GM23248 (cell line): ENCODE results near the gene RASA3. TPM values are rescaled to one million over a fixed set of nuclear protein-coding genes. Genes with fewer than 3 reads are reported as not detected.
"Not testable (repeated sequence)": the region's sequence is repeated elsewhere in the genome, so short reads cannot be mapped to it uniquely, and the experiment has no call there.

Experiments used
- DNase-seq: peaks from one replicate; pipeline ENCODE4 v3.0.0-alpha.2; 2015
- H2AFZ ChIP-seq: fragments of 200-600 bp; sonication (generic); 2 replicates; pipeline ENCODE4 v1.6.1; 2016; ENCODE audit warnings: antibody characterized with exemption
- H3F3A ChIP-seq: fragments of 200-600 bp; sonication (generic); 2 replicates; pipeline ENCODE4 v1.6.1; 2016; ENCODE audit warnings: mild to moderate bottlenecking, antibody characterized with exemption, mixed run types; ENCODE audit not compliant: insufficient read depth
- H3K27ac ChIP-seq: fragments of 200-600 bp; sonication (generic); 2 replicates; pipeline ENCODE4 v1.5.1; 2016; ENCODE audit warnings: mild to moderate bottlenecking
- H3K27me3 ChIP-seq: fragments of 200-600 bp; sonication (generic); replicated peaks from 2 replicates; pipeline ENCODE4 v1.6.1; 2016; ENCODE audit warnings: mild to moderate bottlenecking; ENCODE audit not compliant: insufficient read depth
- H3K36me3 ChIP-seq: fragments of 200-600 bp; sonication (generic); 2 replicates; pipeline ENCODE4 v1.6.1; 2016; ENCODE audit warnings: low read depth, mild to moderate bottlenecking
- H3K4me1 ChIP-seq: fragments of 200-600 bp; sonication (generic); 2 replicates; pipeline ENCODE4 v1.6.1; 2016; ENCODE audit warnings: mild to moderate bottlenecking; ENCODE audit not compliant: insufficient read depth
- H3K4me2 ChIP-seq: fragments of 200-600 bp; sonication (generic); one replicate; pipeline ENCODE4 v1.6.1; 2016; ENCODE audit warnings: mild to moderate bottlenecking; ENCODE audit not compliant: unreplicated experiment
- H3K4me3 ChIP-seq: fragments of 200-600 bp; sonication (generic); 2 replicates; pipeline ENCODE4 v1.5.1; 2016; ENCODE audit warnings: mild to moderate bottlenecking
- H3K79me2 ChIP-seq: fragments of 200-600 bp; sonication (generic); 2 replicates; pipeline ENCODE4 v1.6.1; 2016; ENCODE audit warnings: mild to moderate bottlenecking; ENCODE audit not compliant: insufficient read depth
- H3K9ac ChIP-seq: fragments of 200-600 bp; sonication (generic); 2 replicates; pipeline ENCODE4 v1.6.1; 2016; ENCODE audit warnings: mild to moderate bottlenecking
- H3K9me2 ChIP-seq: fragments of 200-600 bp; sonication (generic); 2 replicates; pipeline ENCODE4 v1.6.1; 2016; ENCODE audit warnings: mixed run types, mild to moderate bottlenecking, moderate library complexity; ENCODE audit not compliant: insufficient read depth
- H3K9me3 ChIP-seq: fragments of 200-600 bp; sonication (generic); one replicate; pipeline ENCODE4 v1.6.1; 2017; ENCODE audit warnings: low read depth
- H4K20me1 ChIP-seq: fragments of 200-600 bp; sonication (generic); 2 replicates; pipeline ENCODE4 v1.6.0; 2016; ENCODE audit not compliant: insufficient read depth
- EZH2 ChIP-seq: fragments of 200-600 bp; sonication (generic); IDR thresholded peaks from 2 replicates; pipeline ENCODE4 v1.6.1; 2018; ENCODE audit warnings: antibody characterized with exemption, mild to moderate bottlenecking; ENCODE audit not compliant: insufficient read depth, poor library complexity, severe bottlenecking
- EZH2phosphoT487 ChIP-seq: fragments of 200-600 bp; sonication (generic); IDR thresholded peaks from 2 replicates; pipeline ENCODE4 v1.6.1; 2018; ENCODE audit warnings: antibody characterized with exemption, moderate library complexity, mild to moderate bottlenecking, low read depth; ENCODE audit not compliant: insufficient read depth
- WGBS, 2 experiments: methylation state at CpG; one replicate each; pipeline ENCODE4 v1.1.6; 2015 to 2017; ENCODE audit warnings: low lambda C conversion rate in 2 of 2, low coverage in 1 of 2; ENCODE audit errors: missing lambda C conversion rate in 2 of 2; 5-methylcytosine and 5-hydroxymethylcytosine counted together
- in situ Hi-C: fragments of 300-500 bp; cut with MboI; formaldehyde crosslinking; loops from 2 replicates; pipeline ENCODE4 v1.15.0; 2020
- polyA plus RNA-seq: library from polyadenylated mRNA; unstranded; fragments of >200 nt; fragmentation: Nextera tagmentation; extraction: Ambion mirVana; gene quantifications from 2 replicates; pipeline ENCODE4 v1.2.1, GENCODE V29; 2016
- total RNA-seq: library from RNA; depleted of rRNA; stranded (reverse); fragments of >200 nt; shearing (Covaris generic); gene quantifications from 2 replicates; pipeline ENCODE4 v1.2.3, GENCODE V29; 2014

Gene RASA3
- total and polyA plus RNA-seq, 2 experiments from 2014 or later, result 34.3 to 36.7 TPM

DNA sequence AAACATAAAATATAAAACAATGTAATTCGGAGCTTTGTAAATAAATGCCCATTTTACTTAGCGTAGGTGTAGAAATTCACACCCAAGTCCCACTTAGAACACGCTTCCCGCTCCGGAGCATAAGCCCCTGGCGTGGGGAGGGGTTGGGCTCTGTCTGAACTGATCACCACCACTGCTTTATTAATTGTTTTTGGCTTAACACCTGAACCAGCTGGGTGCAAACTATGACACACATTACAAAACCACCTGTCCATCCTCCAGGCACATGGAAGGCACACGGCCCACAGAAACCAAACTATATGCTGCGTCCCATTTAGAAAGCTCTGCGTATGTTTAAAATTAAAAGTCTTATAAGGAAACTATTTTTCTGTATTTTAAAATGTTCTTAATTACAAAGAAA is 25.9 kb downstream of the RASA3 start:
- WGBS, 2 experiments, result 93% methylated on average over 9 of the region's 9 CpGs
- H3K9me2 ChIP-seq, result no peaks in the 10 kb centered on the region
- H3K4me1 ChIP-seq, result peaks cover 19% of the 10 kb centered on the region
- H4K20me1 ChIP-seq, result no peaks in the 10 kb centered on the region
- no peaks in the 10 kb centered on the region for H3K36me3 ChIP-seq
- no peak overlapping the region for H3K4me3 ChIP-seq
- no peaks in the 10 kb centered on the region for H3K27me3 ChIP-seq
- TF ChIP-seq EZH2 (no peak), EZH2phosphoT487 (no peak)
- H3F3A ChIP-seq, result peaks cover 8% of the 10 kb centered on the region; the same call in 1 of the 2 replicates
- no peaks in the 10 kb centered on the region for H3K9me3 ChIP-seq
- in situ Hi-C loops, result no loop called here
- no peak overlapping the region for H3K9ac ChIP-seq
- H3K4me2 ChIP-seq, result no peak overlapping the region
- no peak overlapping the region for H2AFZ ChIP-seq
- no peak overlapping the region for H3K27ac ChIP-seq
- DNase-seq, result no peak
- peaks cover 89% of the 10 kb centered on the region for H3K79me2 ChIP-seq

DNA sequence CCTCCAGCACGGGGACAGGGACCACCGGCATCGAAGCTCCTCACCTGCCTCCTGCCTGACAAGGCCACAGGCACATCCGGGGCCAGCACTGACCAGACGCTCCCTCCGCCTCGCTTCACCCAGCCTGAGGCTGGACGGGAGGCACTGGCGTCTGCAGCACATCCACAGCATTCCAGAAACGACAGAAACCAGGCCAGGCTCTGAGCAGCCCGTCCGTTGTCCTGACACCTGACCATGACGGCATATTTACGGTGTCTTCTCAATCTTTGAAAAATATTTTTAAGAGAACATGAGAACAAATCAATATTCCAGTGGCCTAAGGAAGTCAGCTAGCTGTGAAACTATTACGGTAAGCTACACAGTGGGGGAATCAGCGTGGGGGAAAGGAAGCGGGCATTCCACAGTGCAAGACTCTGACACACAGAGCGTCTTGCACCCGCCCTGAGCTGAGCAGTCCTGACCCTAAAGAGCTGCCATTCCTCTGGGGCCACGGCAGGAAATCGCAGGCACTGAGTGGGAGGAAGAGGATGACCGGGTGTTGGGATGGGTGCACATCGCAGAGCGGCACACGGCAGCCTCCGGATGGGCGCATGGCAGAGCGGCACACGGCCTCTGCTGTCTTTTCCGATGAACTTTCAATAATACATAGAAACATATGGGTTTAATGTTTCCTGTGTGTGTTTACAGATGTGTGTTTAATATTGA is 26.8 kb downstream of the RASA3 start:
- Histone ChIP-seq H3K4me1 (peaks cover 16% of the 10 kb centered on the region), H3K27me3 (no peaks in the 10 kb centered on the region), H4K20me1 (no peaks in the 10 kb centered on the region), H3F3A (peaks cover 8% of the 10 kb centered on the region; the same call in 1 of the 2 replicates), H3K36me3 (no peaks in the 10 kb centered on the region), H3K9me2 (no peaks in the 10 kb centered on the region), H2AFZ (no peak overlapping the region), H3K27ac (no peak overlapping the region), H3K4me2 (no peak overlapping the region), H3K4me3 (no peak overlapping the region), H3K9ac (no peak overlapping the region), H3K9me3 (no peaks in the 10 kb centered on the region), H3K79me2 (peaks cover 92% of the 10 kb centered on the region)
- 83 to 84% methylated on average over 30 of the region's 30 CpGs for WGBS, 2 experiments
- in situ Hi-C loops, result no loop called here
- TF ChIP-seq EZH2phosphoT487, result no peak
- no peak for TF ChIP-seq EZH2
- no peak for DNase-seq

DNA sequence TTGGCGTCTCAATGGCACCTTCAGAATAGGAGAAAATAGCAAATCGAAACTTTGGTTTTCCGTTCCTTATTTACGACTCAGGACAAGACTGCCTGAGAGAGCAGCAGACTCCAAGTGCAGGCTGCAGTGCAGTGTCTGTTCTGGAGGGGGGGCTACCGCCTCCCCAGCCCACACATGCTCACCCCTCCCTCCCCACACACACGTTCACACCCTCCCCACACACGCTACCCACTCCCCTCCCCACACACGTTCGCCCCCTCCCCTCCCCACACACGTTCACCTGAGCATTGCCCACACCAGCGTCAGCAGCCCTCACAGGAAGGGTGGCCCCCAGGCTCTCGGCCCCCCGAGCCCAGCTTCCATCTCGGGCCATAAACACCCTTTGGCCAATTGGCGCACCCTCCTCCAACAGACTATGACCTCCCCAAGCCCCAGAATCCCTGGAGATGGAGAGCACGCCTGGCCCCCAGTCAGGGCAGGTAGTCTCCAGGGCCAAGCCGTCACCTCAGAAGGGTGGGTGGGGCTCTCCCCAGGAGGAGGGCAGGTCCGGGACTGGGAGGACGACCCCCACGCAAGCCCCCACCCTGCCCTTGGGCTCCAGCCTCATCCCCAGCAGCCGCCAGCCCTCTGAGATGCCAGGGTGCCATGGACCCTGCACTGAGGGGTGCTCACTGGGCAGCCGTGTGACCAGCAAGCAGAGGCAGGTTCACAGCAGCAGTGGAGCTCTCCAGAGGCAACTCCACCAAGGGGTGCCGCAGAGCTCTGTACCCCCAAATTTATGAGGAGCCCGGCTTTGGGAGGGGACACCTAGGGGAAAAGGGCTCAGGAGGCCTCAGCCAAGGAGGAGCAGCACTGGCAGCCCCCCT is 27.5 kb downstream of the RASA3 start:
- no peak overlapping the region for H3K27ac ChIP-seq
- H2AFZ ChIP-seq, result no peak overlapping the region
- peaks cover 13% of the 10 kb centered on the region; the same call in 1 of the 2 replicates for H3K4me1 ChIP-seq
- WGBS, 2 experiments, result 89 to 97% methylated on average over 12 to 24 of the region's 24 CpGs
- in situ Hi-C loops, result no loop called here
- TF ChIP-seq EZH2phosphoT487 (no peak), EZH2 (no peak)
- H3K9ac ChIP-seq, result no peak overlapping the region
- H3K36me3 ChIP-seq, result no peaks in the 10 kb centered on the region
- H3K9me2 ChIP-seq, result no peaks in the 10 kb centered on the region
- H4K20me1 ChIP-seq, result no peaks in the 10 kb centered on the region
- H3F3A ChIP-seq, result peaks cover 8% of the 10 kb centered on the region; the same call in 1 of the 2 replicates
- H3K9me3 ChIP-seq, result no peaks in the 10 kb centered on the region
- H3K79me2 ChIP-seq, result peaks cover 92% of the 10 kb centered on the region
- DNase-seq, result peak; percentile 31
- H3K27me3 ChIP-seq, result no peaks in the 10 kb centered on the region
- no peak overlapping the region for H3K4me3 ChIP-seq
- H3K4me2 ChIP-seq, result no peak overlapping the region

DNA sequence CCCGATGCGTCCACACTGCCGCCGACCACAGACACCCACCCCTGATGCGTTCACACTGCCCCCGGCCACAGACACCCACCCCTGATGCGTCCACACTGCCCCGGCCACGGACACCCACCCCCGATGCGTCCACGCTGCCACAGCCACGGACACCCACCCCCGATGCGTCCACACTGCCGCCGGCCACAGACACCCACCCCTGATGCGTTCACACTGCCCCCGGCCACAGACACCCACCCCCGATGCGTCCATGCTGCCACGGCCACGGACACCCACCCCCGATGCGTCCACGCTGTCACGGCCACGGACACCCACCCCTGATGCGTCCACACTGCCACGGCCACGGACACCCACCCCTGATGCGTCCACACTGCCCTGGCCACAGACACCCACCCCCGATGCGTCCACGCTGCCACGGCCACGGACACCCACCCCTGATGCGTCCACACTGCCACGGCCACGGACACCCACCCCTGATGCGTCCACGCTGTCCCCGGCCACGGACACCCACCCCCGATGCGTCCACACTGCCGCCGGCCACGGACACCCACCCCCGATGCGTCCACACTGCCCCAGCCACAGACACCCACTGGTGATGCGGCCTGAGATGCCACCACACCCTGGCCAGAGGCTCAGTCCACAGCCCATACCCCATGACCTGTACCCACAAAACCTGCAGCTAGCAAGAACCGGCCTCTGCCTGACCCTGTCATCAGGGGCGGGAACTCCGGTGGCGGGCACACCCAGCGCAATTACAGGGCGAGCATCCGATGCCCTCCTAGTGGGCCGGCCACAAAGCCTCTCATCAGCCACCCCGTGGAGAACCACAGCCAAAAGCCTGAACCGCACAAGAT is 28.4 kb downstream of the RASA3 start:
- H3F3A ChIP-seq, result peaks cover 8% of the 10 kb centered on the region; the same call in 1 of the 2 replicates
- H4K20me1 ChIP-seq, result no peaks in the 10 kb centered on the region
- no peak overlapping the region for H3K4me3 ChIP-seq
- in situ Hi-C loops, result no loop called here
- no peaks in the 10 kb centered on the region for H3K27me3 ChIP-seq
- H3K4me1 ChIP-seq, result peaks cover 15% of the 10 kb centered on the region
- DNase-seq, result no peak
- H3K9me3 ChIP-seq, result no peaks in the 10 kb centered on the region
- no peak overlapping the region for H3K4me2 ChIP-seq
- H3K27ac ChIP-seq, result no peak overlapping the region
- H3K79me2 ChIP-seq, result peaks cover 88% of the 10 kb centered on the region
- no peak overlapping the region for H2AFZ ChIP-seq
- 87 to 96% methylated on average over 12 to 46 of the region's 62 CpGs for WGBS, 2 experiments
- TF ChIP-seq EZH2 (no peak), EZH2phosphoT487 (no peak)
- no peaks in the 10 kb centered on the region for H3K9me2 ChIP-seq
- H3K9ac ChIP-seq, result no peak overlapping the region
- no peaks in the 10 kb centered on the region for H3K36me3 ChIP-seq

DNA sequence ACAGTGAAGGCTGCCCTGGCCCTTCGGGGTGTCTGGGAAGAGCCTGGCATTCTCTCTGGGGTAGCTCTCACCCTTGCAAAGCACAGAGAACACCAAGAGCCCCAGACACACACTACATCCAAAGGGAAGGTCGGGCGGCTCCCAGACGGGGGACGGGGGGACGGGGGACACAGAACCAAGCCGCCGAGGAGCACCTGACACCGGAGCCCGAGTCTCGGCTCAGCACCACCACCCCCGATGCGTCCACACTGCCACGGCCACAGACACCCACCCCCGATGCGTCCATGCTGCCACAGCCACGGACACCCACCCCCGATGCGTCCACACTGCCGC is 29.2 kb downstream of the RASA3 start:
- WGBS, 2 experiments, result 96 to 100% methylated on average over 3 to 16 of the region's 20 CpGs
- peaks cover 23% of the 10 kb centered on the region for H3K4me1 ChIP-seq
- H4K20me1 ChIP-seq, result not testable (repeated sequence)

More for the DNA sequence above, 29.2 kb downstream of the RASA3 start:
- H3K27me3 ChIP-seq, DNase-seq, H3K4me2 ChIP-seq, in situ Hi-C loops, H3K4me3 ChIP-seq, H3K27ac ChIP-seq, H3F3A ChIP-seq, H3K36me3 ChIP-seq, H3K9me2 ChIP-seq, H2AFZ ChIP-seq, H3K9me3 ChIP-seq, H3K9ac ChIP-seq: not testable (repeated sequence)
- peaks cover 88% of the 10 kb centered on the region for H3K79me2 ChIP-seq
